Measurements from ENCODE around the gene OR1E2.

- TF ChIP-seq CTCF (IDR thresholded peaks at IDR 0.05): no peak
- TF ChIP-seq POLR2A (IDR thresholded peaks at IDR 0.05): no peak
These were observed 43.9 kb downstream of the OR1E2 start for GRCh38 chr17:3389791-3390190.

Data from right lobe of liver (tissue), 4 donors.